ENCODE results near the gene KRAS. TPM values are rescaled to one million over a fixed set of nuclear protein-coding genes. Genes with fewer than 3 reads are reported as not detected.
A peak's percentile ranks its signal among the peaks of the same experiment; 100 is the strongest.

KRAS gene
- total and polyA plus RNA-seq, 2 donors (not counting 3 experiments of a cell fraction or from before 2014, with no cell fraction given) = 9.1 to 22.8 TPM

DNA sequence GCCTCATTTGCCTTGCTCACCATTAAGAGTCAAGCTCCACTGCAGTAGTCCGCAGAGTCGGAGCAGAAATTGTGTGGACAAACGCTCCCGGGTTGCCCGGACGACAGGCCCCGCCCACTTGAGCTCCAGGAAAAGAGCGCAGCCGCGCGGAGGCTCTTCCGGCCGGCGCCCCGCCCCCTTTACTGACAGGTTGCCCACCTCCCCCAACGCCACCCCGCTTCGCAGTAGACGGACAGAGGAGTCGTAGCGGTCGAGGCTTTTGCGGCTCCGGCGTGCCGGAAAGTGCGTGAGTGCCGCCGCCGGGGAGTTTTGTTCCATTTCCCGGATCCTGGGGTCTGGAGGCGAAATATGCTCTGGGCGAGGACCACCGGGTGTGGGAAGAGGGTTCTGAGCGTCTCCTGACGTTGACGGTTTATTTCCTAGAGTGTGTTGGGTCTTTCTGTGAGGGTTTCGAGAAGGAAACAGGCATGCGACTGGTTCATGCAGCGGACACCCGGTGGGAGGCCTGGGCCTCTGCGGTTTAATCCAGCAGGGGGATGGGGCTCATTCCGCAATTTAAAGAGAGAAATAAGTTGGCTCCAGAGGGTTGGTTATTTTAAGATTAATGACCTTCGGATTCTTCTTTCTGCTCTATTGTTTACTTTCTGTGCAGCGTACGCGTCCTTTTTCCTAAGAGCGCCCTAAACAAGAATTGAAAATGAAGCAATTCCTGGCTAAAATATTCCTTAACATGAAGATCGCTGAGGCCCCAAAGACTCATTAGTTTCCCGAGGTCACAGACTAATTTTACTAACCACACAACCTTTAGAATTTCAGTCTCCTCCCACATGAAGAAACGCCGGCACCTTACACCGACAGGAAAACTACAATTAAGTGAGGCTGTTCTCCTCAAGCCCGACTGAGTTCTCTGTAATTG, 55.4 kb downstream of the KRAS start, which contains the start of the genes DNAI7 and ETFRF1:
TSS of gene DNAI7 (minus strand) at position 105 of the 916 bp plus-strand sequence. CDS start at position 23, 82 bp downstream.
TSS of gene ETFRF1 (plus strand) at position 182 of the 916 bp plus-strand sequence. CDS start 8,720 bp downstream, outside the sequence.
- CTCF ChIA-PET = interaction anchor here (0.6 to 1.6 kb wide), 5 partner anchors 9 to 204 kb away, joined by 3 to 5 read pairs (median 4); no protein-coding TSS in a partner anchor
- H3K9ac ChIP-seq (replicated peaks; ENCODE audit: extremely low read depth, insufficient read depth, low read length) = peak within 1 kb of the TSS; percentile 98
- peak within 1 kb of the TSS; percentile 99 for H2AFZ ChIP-seq (ENCODE audit: low read depth, low read length)
- peak; percentile 96 for DNase-seq (ENCODE audit: low read depth, low spot score)
- no peaks in the 10 kb centered on the region for H4K20me1 ChIP-seq (replicated peaks; ENCODE audit: control insufficient read depth, extremely low read depth, insufficient read depth, low read length)
- no peaks in the 10 kb centered on the region for H3K9me1 ChIP-seq (replicated peaks; ENCODE audit: control insufficient read depth, extremely low read depth, insufficient read depth, low read length)
- TF ChIP-seq POLR2AphosphoS5 (IDR thresholded peaks at IDR 0.05; ENCODE audit: insufficient read depth, low read depth, low read length) = peak; percentile 74
- no peak for TF ChIP-seq JUN (IDR thresholded peaks at IDR 0.05; ENCODE audit: borderline replicate concordance, insufficient read depth, insufficient read length, low read depth)
- TF ChIP-seq POLR2A (IDR thresholded peaks at IDR 0.05; ENCODE audit: low read depth, low read length) = peak; percentile 89
- TF ChIP-seq, protein P1, sequence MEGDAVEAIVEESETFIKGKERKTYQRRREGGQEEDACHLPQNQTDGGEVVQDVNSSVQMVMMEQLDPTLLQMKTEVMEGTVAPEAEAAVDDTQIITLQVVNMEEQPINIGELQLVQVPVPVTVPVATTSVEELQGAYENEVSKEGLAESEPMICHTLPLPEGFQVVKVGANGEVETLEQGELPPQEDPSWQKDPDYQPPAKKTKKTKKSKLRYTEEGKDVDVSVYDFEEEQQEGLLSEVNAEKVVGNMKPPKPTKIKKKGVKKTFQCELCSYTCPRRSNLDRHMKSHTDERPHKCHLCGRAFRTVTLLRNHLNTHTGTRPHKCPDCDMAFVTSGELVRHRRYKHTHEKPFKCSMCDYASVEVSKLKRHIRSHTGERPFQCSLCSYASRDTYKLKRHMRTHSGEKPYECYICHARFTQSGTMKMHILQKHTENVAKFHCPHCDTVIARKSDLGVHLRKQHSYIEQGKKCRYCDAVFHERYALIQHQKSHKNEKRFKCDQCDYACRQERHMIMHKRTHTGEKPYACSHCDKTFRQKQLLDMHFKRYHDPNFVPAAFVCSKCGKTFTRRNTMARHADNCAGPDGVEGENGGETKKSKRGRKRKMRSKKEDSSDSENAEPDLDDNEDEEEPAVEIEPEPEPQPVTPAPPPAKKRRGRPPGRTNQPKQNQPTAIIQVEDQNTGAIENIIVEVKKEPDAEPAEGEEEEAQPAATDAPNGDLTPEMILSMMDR (IDR thresholded peaks at IDR 0.05; ENCODE audit: extremely low read depth in 1 of 2, insufficient read depth in 1 of 2, low read depth in 1 of 2, low read length in 2 of 2) = no peak
- TF ChIP-seq EZH2 (IDR thresholded peaks at IDR 0.05; ENCODE audit: borderline replicate concordance, low read depth, low read length, severe bottlenecking) = no peak
- TF ChIP-seq, protein P2, sequence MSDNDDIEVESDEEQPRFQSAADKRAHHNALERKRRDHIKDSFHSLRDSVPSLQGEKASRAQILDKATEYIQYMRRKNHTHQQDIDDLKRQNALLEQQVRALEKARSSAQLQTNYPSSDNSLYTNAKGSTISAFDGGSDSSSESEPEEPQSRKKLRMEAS (IDR thresholded peaks at IDR 0.05; ENCODE audit: insufficient read depth, insufficient read length) = no peak
- TF ChIP-seq FOS (IDR thresholded peaks at IDR 0.05; ENCODE audit: borderline replicate concordance, insufficient read depth, low read length) = no peak
- dilution Hi-C loops (cut with MboI; ENCODE audit: extremely low pct_ligation_motif_present, low sequenced_read_pairs) (no loop called here), intact Hi-C loops (cut with micrococcal nuclease) (loop anchor here (1.0 kb wide), 1 partner anchor 55 kb away; the partner anchor contains the start of gene KRAS)
- peak within 1 kb of the TSS; percentile 99 for H3K4me2 ChIP-seq (ENCODE audit: insufficient read depth, low read length)
- peak; percentile 96 for FAIRE-seq
- BruUV-seq (replicated peaks) = TSS peak; percentile 80
- H3K27ac ChIP-seq (ENCODE audit: insufficient read depth, low read depth, low read length) = peak within 1 kb of the TSS; percentile 90
- no peaks in the 10 kb centered on the region for H3K27me3 ChIP-seq (ENCODE audit: control insufficient read depth in 2 of 2, insufficient read depth in 2 of 2, low read length in 2 of 2)
- H3K36me3 ChIP-seq (ENCODE audit: control insufficient read depth in 2 of 2, extremely low read depth in 1 of 2, insufficient read depth in 2 of 2, low read length in 2 of 2) = no peaks in the 10 kb centered on the region
- peak within 1 kb of the TSS; percentile 44 to 98 (median 97) for H3K4me3 ChIP-seq (replicated peaks in 1 of 3; ENCODE audit: insufficient read depth in 1 of 3, low read depth in 1 of 3, low read length in 3 of 3)
- POLR2A ChIA-PET = interaction anchor here (0.6 kb wide), 1 partner anchor 9 kb away, joined by 3 read pairs; no protein-coding TSS in a partner anchor
- no peaks in the 10 kb centered on the region for H3K79me2 ChIP-seq (ENCODE audit: control insufficient read depth, insufficient read depth, low read length)
- H3K9me3 ChIP-seq (replicated peaks; ENCODE audit: control insufficient read depth, insufficient read depth, low read length) = no peaks in the 10 kb centered on the region
- peaks cover 13% of the 10 kb centered on the region for H3K4me1 ChIP-seq (ENCODE audit: control insufficient read depth, extremely low read depth, insufficient read depth, low read length)
